Liver (tissue), 2 donors: ENCODE measurements around the gene IL24.

Experiments
- FOXA1 ChIP-seq: IDR thresholded peaks from 2 replicates; pipeline ENCODE4 v1.6.1; 2016; ENCODE audit warnings: antibody characterized with exemption
- YY1 ChIP-seq: IDR thresholded peaks from 2 replicates; pipeline ENCODE4 v1.6.1; 2016; ENCODE audit warnings: antibody characterized with exemption, mild to moderate bottlenecking
- TF ChIP-seq, protein P1 (sequence below): fragments of 150-350 bp; IDR thresholded peaks from 2 replicates; pipeline ENCODE4 v1.5.1; 2017; ENCODE audit warnings: improper control_type of control experiment, low read depth, low read length; ENCODE audit not compliant: missing input control
- donor health status: healthy.

- TF ChIP-seq YY1 = peak; percentile 58
- TF ChIP-seq FOXA1 = no peak
- TF ChIP-seq, protein P1, sequence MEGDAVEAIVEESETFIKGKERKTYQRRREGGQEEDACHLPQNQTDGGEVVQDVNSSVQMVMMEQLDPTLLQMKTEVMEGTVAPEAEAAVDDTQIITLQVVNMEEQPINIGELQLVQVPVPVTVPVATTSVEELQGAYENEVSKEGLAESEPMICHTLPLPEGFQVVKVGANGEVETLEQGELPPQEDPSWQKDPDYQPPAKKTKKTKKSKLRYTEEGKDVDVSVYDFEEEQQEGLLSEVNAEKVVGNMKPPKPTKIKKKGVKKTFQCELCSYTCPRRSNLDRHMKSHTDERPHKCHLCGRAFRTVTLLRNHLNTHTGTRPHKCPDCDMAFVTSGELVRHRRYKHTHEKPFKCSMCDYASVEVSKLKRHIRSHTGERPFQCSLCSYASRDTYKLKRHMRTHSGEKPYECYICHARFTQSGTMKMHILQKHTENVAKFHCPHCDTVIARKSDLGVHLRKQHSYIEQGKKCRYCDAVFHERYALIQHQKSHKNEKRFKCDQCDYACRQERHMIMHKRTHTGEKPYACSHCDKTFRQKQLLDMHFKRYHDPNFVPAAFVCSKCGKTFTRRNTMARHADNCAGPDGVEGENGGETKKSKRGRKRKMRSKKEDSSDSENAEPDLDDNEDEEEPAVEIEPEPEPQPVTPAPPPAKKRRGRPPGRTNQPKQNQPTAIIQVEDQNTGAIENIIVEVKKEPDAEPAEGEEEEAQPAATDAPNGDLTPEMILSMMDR = no peak
Measured at GRCh38 chr1:206951318-206952100, 54.3 kb downstream of the IL24 start.
